AG09319 (cell line): ENCODE measurements around the gene ENOX2.

Experiments
- DNase-seq: peaks from one replicate; pipeline ENCODE4 v3.0.0-alpha.2; 2010; ENCODE audit warnings: low read depth; ENCODE audit errors: extremely low read depth
- TF ChIP-seq, protein P1 (sequence below): IDR thresholded peaks from 2 replicates; pipeline ENCODE4 v1.5.1; 2011; ENCODE audit warnings: low read depth, mild to moderate bottlenecking, inconsistent platforms, low read length, moderate library complexity

Gene ENOX2

DNA sequence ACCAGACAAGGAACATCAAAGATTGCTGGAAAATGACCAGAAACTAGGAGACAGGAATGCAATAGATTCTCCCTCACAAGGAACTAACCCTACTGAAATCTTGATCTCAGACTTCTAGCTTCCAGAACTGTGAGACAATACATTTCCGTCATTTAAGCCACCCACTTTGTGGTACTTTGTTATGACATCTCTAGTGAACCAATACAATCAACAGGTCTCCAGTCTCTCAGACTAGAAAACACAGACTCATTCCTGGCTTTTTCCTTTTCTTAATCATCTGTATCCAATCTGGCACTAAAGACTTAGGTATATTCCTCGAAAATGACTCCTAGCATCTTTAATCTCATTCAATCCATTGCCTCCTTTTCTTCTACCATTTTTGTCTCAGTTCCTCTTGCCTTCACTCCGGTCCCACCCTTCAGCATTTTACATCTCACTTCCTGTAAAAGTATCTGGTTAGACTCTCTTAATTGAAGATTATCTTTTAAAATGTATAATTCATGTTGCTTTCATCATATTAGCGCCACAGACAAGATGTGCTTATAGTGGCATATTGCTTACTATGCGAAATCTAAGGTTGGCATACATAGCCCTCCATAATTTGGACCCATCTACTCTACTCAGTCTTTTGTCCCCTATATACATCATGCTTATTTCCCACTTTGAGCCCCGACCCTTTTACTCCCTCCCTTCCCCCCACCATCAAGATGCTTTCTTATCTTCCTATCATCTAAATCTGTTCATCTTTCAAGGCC is 250.0 kb downstream of the ENOX2 start:
- TF ChIP-seq, protein P1, sequence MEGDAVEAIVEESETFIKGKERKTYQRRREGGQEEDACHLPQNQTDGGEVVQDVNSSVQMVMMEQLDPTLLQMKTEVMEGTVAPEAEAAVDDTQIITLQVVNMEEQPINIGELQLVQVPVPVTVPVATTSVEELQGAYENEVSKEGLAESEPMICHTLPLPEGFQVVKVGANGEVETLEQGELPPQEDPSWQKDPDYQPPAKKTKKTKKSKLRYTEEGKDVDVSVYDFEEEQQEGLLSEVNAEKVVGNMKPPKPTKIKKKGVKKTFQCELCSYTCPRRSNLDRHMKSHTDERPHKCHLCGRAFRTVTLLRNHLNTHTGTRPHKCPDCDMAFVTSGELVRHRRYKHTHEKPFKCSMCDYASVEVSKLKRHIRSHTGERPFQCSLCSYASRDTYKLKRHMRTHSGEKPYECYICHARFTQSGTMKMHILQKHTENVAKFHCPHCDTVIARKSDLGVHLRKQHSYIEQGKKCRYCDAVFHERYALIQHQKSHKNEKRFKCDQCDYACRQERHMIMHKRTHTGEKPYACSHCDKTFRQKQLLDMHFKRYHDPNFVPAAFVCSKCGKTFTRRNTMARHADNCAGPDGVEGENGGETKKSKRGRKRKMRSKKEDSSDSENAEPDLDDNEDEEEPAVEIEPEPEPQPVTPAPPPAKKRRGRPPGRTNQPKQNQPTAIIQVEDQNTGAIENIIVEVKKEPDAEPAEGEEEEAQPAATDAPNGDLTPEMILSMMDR = no peak
- DNase-seq = no peak

DNA sequence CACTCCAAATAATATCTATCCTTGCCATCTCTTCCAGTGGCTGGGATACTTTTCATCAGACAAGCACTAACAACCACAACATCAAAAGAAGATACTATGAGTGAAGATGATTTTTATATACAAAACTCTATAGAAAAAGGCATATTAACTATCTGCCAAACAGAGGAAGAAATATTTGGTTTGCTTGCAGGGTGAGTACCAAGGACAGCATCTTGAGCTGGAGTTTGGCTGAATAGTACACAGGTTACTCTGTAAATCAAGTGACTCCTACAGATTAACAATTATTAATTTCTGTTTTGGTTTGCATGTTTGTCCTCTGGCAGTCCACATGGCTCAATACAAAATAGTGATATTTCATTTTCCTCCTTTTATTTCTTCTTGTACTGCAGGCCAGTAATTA is 253.3 kb downstream of the ENOX2 start:
- no peak for DNase-seq
- TF ChIP-seq, protein P1 = no peak

- TF ChIP-seq, protein P1 = no peak
- no peak for DNase-seq
Measured at GRCh38 chrX:130647468-130647867, 255.5 kb downstream of the ENOX2 start.

- DNase-seq = no peak
- TF ChIP-seq, protein P1 = no peak
Measured at GRCh38 chrX:130645955-130646583, 256.9 kb downstream of the ENOX2 start.

DNA sequence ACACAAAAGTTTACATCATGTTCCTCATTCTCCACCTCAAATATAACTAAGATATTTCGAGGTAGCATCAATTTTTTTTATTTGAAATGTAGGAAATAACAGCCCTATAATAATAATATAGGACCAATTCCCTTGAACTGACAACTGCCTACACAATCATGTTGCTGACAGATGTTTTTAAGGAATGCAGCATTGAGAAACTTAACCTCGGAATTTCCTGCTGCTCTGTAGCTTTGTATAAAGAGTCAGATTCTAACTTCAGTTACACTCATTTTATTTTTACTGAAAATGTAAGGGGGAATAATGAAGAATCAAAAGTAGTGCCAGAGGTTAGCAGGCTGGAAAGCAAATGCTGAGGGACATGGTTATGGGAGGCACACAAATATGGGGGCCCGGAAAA is 265.4 kb downstream of the ENOX2 start:
- TF ChIP-seq, protein P1 = no peak
- DNase-seq = no peak

DNA sequence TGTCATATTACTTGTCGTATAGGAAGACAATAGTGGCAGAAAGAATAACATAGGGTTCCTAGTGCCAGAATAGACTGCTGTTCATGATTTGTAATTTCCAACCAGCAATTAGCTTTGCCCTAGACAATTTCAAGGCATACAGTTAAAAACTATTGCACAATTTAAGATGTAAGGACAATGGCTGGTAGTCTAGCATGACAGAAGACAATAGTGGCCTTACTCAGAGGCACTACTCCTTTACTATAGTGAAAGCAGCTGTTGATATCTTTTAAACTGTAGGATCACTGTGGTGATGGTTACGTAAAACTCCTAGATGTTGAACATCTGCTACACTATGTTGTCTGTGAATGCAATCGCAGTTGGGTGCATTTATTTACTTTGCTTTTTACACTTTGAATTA is 266.7 kb downstream of the ENOX2 start:
- TF ChIP-seq, protein P1 = no peak
- DNase-seq = no peak

GRCh38 chrX:130631011-130631410 is 272.0 kb downstream of the ENOX2 start:
- TF ChIP-seq, protein P1 = no peak
- DNase-seq = no peak
